GM13976 (cell line): ENCODE results near the gene PHC2.

Source experiments
- DNase-seq: peaks from one replicate; pipeline ENCODE4 v3.0.0; 2012; ENCODE audit warnings: low spot score
- CTCF ChIP-seq: IDR thresholded peaks from 2 replicates; pipeline ENCODE4 v1.5.1; 2012; ENCODE audit warnings: borderline replicate concordance, mild to moderate bottlenecking; ENCODE audit not compliant: insufficient read depth; ENCODE audit errors: extremely low read depth, missing control alignments, control extremely low read depth
- in situ Hi-C: fragments of 300-500 bp; cut with MboI; formaldehyde crosslinking; loops from one replicate; pipeline ENCODE4 v1.12.0; 2022; ENCODE audit warnings: low sequenced_read_pairs, mixed read lengths, inconsistent platforms; ENCODE audit not compliant: unreplicated experiment

PHC2 gene

DNA sequence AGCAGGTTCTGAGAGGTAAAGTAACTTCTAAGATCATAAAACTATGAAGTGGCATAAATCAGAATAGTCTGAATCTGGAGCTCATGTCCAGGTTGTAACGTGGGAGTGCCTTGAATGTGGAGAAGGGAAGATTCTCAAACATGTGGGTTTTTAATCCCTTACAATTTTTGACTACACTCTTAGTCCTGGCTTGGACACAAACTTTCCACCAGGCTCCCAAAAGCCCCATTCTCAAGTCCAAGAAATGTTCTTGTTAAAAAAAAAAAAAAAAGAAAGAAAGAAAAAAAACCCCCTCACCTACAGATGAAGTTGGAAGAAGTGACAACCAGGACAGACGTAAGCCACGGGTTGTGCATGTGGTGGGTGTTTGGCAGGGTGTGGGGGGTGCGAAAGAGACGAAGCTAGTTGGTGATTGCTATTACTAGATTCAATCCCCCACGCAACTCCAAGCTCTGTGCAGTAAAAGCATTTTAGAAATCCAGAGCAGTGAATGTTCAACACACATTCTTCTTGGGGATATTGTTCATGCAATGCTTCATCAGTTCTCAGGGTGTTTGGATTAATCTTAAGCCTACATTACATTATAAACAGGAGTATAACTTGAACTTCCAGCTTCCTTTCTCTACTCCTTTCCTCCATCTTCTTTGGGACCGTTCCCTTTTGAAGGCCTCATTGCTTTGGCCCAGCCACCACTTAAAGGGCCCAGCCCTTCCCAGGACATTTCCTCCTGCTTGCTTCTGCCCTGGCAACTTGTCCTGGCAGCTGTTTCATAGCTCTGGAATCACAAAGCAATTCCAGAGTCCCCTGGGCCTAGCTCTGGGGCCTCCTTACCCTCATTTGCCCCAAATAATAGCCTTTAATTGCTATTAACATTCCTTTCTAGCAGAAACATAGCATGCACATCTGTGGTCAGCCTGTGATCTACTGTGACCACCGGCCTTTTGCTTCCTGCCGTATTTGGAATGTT lies 41.8 kb downstream of the PHC2 start:
- no peak for TF ChIP-seq CTCF
- in situ Hi-C loops: no loop called here
- DNase-seq: no peak

- in situ Hi-C loops: no loop called here
- no peak for DNase-seq
Observed at GRCh38 chr1:33387625-33388024, 43.3 kb downstream of the PHC2 start.

GRCh38 chr1:33385251-33385650 lies 45.6 kb downstream of the PHC2 start:
- DNase-seq: no peak
- TF ChIP-seq CTCF: no peak
- in situ Hi-C loops: no loop called here

More at GRCh38 chr1:33387625-33388024, 43.3 kb downstream of the PHC2 start:
- no peak for TF ChIP-seq CTCF

DNA sequence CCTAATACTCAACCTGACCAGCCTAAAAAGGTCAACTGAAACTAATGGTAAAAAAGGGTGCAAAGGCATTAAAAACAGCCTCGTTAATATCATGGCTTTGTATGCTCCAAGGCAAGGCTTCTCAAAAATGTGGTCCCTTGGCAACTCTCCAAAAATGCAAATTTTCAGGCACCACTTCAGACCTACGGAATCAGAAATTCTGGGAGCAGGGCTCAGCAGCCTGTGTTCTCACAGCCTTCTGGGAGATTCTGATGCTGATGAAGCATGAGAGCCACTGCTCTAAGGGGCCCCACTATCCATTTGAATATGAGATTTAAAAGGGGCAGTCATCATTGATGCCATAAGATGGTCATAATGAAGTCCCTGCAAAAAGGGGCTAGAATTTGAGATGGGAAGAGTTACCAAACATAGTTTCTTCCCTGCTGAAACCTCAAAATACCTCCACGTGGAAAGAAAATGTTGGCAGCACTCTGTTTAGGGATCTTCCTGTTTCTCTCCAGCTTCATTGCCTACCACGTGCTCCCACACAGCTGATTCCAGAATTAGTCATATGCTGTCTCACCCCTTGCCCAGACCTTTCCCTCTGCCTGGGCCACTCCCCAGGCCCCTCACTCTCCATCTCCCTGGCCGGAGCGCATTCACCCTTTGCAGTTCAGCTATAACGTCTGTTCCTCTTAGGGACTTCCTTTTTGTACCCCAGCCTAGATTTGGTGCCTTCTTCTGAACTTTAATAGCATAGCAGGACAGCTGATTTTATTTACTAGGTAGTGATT lies 46.7 kb downstream of the PHC2 start:
- DNase-seq: no peak
- in situ Hi-C loops: no loop called here
- TF ChIP-seq CTCF: no peak

GRCh38 chr1:33383489-33383888 lies 47.4 kb downstream of the PHC2 start:
- no peak for TF ChIP-seq CTCF
- DNase-seq: no peak
- in situ Hi-C loops: no loop called here

- no peak for TF ChIP-seq CTCF
- in situ Hi-C loops: no loop called here
- no peak for DNase-seq
Observed at GRCh38 chr1:33382661-33383415, 48.1 kb downstream of the PHC2 start.
